ENCODE measurements around the gene AKAP7. TPM values are rescaled to one million over a fixed set of nuclear protein-coding genes. Genes with fewer than 3 reads are reported as not detected.
"Not testable (repeated sequence)": the region's sequence is repeated elsewhere in the genome, so short reads cannot be mapped to it uniquely, and the experiment has no call there.

Gene AKAP7
- total RNA-seq, 1 experiment from 2014 or later = 7.2 TPM

DNA sequence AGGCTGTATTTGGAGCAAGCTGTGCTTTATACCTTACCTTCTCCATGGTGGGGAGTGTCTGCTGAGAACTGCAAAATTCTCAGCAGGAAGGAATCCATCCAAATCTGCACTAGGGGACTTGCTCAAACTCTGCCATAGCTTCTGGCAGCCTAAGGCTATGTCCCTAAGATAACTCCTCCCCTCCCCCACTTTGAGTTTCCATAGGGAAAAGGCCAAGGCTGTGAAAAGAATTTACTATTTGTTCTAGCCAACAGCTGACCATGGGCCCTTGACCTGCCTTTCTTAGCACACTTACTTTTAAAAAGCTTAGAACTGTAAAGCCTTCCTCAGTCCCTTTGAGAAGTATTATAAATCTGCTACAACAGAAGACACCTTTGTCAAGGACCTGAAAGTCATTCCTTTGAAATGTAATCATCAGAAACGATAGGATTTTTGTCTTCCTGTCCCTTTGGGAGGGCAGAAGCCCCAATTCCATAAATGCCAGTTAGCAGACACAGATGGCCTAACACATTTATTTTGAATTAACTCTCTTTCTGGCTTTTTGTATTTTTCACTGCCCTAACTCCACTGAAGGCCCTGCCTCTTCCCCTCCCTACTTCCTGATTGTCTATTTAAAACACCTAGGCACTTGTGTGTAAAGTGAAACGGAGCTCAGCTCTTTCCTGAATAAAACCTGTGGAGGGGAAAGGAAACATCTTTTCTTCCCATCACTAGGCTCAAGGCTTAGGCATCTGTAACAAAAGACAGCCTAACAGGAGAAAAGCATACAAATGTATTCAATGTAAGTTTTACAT, 157.1 kb downstream of the AKAP7 start:
- no peak for DNase-seq (ENCODE audit: low read depth)

DNA sequence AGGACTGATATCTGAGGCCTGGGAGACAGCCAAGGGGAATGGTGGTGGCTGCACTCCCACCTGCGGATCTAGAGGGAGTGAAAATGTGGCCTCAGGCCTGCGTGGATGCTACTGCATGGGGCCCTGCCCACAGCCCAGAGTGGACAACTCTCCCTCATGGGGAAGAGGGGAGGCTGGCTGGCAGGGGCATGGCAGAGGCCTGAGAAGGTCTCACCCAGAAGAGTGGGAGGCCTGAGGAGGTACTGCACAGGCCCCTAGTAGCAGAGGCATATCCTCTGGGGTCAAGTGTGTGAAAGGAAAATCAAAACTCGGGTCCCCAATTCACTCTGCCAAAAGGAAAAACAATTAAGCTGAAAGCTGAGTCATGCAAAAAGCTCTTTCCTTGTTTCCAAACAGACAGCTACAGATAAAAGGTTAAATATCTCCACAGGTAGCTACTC, 158.2 kb downstream of the AKAP7 start:
- no peak for DNase-seq (ENCODE audit: low read depth)

DNA sequence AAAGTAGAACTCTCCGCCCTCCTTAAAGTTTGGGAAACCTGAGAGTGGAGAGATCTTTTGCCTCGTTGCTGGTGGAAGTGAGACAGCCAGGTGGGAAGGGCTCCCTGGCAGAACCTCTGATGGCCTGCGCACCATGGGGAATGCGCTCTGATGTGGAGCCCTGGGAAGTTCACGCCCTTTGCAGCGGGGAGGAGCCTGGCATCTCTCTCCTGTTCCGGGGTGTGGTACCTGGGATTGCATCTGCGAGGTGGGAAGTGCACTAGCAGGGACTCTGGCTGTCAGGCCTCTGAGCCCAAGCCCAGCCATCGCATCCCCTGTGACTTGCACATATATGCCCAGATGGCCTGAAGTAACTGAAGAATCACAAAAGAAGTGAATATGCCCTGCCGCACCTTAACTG, 159.8 kb downstream of the AKAP7 start:
- no peak for DNase-seq (ENCODE audit: low read depth)

DNA sequence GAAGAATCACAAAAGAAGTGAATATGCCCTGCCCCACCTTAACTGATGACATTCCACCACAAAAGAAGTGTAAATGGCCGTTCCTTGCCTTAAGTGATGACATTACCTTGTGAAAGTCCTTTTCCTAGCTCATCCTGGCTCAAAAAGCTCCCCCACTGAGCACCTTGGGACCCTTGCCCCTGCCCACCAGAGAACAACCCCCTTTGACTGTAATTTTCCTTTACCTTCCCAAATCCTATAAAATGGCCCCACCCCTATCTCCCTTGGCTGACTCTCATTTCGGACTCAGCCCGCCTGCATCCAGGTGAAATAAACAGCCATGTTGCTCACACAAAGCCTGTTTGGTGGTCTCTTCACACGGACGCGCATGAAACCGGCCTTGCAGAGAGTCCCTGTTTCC, 165.6 kb downstream of the AKAP7 start:
- not testable (repeated sequence) for DNase-seq (ENCODE audit: low read depth)

DNA sequence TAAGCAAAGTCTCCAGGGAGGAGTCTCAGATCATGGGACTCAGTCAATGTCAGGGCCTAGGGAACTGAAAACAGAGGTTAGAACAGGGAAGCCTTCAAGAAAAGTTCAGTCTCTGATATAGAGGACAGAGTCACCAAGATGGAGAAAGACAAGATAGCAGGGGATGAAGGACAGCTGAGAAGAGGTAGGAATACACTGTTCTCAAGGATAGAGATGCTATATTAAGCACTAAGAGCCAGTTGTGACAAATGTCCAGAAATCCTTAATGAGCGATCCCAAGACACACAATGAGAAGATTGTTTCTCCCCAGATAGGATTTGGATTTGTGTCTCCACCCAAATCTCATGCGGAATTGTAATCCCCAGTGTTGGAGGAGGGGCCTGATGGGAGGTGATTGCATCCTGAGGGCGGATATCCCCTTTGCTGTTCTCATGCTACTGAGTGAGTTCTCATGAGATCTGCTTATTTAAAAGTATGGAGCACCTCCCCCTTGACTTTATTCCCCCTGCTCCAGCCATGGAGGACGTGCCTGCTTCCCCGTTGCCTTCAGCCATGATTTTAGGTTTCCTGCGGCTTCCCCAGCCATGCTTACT, 168.2 kb downstream of the AKAP7 start:
- DNase-seq (ENCODE audit: low read depth) = no peak

DNA sequence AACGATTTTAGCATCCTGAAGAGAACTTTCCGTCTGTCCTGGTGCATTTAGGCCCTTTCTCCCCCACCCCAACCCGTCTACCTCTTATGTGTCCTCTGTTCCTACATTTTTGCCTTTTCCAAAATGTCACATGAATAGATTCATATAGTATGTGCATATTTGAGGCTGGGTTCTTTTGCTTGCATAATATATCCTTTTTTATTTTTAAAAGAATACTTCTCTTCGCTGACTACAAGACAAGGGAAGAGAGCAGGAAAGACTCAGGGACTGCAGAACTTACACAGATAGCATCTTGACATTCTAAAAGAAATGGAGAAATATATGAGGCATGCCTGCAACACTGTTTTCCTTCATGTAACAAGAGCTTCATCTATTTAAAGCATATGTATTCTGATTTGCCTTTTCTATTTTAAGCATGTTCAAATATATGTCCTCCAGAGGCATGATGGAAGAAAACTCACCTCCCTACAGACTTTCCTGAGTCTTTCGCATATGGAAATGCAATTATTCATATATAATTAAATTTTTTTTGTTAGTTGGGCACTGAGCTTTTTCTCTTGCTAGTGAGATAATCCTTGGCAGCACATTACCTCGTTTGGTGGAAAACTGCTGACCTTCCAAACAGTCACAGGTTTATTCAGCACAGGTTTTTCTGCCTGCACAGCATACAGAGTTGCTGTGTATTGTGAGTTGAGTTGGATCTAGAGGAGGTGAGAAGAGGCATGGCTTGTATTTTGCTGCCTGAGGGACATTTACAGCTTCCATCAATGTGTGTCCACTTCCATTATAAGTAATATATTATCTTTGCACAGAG, 170.0 kb downstream of the AKAP7 start:
- DNase-seq (ENCODE audit: low read depth) = no peak

DNA sequence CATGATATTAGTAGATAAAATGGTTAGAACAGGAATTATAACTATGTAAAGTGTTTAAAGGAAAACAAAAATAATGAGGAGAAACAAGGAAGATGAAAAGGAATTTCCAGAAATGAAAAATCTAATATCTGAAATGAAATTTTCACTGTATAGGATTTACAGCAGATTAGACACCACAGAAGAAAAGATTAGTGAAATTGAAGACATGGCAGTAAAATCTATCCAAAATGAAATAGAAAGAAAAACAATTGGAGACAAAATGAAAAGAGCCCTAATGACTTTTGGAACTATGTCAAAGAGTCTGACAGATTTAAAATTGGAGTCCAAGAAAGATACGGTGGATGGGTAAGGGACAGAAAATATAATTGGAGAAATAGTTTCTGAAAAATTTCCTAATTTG, 174.2 kb downstream of the AKAP7 start:
- DNase-seq (ENCODE audit: low read depth) = no peak

DNA sequence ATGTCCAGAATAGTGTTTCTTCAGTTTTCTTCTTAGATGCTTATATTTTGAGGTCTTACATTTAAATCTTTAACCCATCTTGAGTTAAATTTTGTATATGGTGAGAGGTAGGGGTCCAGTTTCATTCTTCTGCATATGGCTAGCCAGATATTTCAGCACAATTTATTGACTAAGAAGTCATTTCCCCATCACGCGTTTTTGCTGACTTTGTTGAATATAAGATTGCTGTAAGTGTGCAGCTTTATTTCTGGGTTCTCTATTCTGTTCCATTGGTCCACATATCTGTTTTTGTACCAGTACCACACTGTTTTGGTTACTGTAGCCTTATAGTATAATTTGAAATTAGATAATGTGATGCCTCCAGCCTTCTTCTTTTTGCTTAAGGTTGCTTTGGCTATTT, 179.6 kb downstream of the AKAP7 start:
- DNase-seq (ENCODE audit: low read depth) = no peak

DNA sequence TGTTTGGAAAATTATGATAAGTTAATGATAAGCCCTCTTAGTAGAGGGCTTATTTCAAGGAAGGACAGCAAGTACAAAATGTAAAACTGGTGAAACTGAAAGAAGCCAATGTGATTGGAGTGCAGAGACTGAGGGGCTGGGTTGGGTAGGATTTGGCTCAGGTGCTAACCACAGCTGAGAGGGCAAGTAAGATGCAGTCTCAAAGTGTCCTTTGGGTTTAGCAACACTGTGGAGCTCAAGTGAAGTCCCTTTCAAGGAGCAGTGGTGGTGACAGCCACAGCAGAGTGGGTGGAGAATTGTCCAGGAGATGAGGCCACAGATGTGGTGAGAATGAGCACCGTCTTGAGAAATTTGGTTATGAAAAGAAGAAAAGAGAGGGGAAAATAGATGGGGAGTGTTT, 181.4 kb downstream of the AKAP7 start:
- no peak for DNase-seq (ENCODE audit: low read depth)

DNA sequence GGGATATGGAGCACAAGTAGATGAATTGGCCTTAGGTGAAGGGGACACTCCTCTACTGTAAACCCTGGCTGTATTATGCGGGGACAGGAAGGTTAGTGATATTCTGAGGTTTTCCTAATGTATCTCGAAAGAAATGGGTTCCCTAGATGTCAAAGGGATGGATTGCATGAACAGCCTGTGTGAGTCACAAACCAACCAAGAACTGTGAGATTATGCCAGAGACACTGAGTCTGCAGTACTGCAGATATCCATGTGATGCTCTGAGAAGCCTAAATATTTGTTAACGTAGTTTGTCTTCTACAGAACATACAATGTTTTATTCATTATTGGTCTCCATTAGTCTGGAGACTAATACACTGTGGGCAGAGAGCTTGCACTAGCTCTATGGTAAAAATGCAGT, 182.2 kb downstream of the AKAP7 start:
- no peak for DNase-seq (ENCODE audit: low read depth)

DNA sequence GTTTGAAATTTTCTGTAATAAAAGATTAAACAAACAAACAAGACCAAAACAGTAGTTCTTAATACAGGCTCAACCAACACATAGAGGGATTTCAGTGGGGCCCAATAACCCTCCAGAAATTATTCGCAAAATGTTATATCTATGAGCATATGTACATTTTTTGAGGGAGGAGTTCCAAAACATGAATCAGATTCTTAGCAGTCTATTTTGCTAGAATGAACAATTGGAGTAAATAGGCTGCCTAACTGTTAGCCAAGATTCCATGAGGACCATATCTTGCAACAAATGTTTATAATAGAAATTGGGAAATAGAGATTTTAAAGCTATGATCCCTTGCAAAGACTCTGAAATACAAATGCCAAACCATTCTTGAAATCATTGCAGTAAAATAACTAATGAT, 186.3 kb downstream of the AKAP7 start:
- DNase-seq (ENCODE audit: low read depth) = no peak

DNA sequence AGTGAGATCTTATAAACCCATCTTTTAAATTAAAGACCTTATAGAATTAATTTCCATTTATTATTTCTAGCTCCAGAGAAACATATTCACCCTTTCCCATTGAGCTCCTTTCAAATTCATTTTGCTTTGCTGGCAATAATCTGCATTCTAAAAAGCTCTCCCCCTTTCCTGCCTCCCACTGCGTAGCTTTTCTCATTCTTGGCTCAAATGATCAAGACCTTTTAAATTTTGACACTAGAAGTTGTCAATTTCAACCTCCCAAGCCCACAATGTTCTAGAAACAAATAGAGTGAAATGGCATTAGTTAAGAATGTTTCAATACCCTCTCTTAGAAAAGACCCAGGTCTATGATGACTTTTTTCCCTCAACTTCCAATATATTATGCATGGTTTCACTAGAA, 186.9 kb downstream of the AKAP7 start:
- DNase-seq (ENCODE audit: low read depth) = no peak

DNA sequence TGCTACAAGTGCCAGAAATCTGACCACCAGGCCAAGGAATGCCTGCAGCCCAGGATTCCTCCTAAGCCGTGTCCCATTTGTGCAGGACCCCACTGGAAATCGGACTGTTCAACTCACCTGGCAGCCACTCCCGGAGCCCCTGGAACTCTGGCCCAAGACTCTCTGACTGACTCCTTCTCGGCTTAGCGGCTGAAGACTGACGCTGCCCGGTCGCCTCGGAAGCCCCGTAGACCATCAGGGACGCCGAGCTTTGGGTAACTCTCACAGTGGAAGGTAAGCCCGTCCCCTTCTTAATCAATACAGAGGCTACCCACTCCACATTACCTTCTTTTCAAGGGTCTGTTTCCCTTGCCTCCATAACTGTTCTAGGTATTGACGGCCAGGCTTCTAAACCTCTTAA, 190.4 kb downstream of the AKAP7 start:
- not testable (repeated sequence) for DNase-seq (ENCODE audit: low read depth)

DNA sequence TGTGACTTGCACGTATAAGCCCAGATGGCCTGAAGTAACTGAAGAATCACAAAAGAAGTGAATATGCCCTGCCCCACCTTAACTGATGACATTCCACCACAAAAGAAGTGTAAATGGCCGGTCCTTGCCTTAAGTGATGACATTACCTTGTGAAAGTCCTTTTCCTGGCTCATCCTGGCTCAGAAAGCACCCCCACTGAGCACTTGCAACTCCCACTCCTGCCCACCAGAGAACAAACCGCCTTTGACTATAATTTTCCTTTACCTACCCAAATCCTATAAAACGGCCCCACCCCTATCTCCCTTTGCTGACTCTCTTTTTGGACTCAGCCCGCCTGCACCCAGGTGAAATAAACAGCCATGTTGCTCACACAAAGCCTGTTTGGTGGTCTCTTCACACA, 193.5 kb downstream of the AKAP7 start:
- DNase-seq (ENCODE audit: low read depth) = not testable (repeated sequence)

DNA sequence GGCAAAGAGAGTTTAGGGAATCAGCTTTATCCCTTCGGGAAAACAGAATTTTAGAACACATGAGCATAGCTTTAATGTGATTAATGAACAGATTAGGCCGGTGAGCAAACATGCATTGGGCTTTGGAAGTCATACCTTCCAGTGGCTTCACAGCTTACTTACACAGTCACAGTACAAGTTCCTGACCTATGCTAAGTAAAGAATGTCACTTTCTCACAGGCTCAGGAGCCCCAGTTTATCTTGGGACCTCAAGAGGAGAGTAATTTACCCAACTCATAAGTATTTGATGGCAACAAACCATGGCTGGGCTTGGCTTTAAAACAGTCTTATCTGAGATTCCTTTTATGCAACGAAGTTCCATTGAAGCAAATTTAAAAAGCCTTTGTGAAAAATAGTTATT, 195.9 kb downstream of the AKAP7 start:
- DNase-seq (ENCODE audit: low read depth) = no peak

DNA sequence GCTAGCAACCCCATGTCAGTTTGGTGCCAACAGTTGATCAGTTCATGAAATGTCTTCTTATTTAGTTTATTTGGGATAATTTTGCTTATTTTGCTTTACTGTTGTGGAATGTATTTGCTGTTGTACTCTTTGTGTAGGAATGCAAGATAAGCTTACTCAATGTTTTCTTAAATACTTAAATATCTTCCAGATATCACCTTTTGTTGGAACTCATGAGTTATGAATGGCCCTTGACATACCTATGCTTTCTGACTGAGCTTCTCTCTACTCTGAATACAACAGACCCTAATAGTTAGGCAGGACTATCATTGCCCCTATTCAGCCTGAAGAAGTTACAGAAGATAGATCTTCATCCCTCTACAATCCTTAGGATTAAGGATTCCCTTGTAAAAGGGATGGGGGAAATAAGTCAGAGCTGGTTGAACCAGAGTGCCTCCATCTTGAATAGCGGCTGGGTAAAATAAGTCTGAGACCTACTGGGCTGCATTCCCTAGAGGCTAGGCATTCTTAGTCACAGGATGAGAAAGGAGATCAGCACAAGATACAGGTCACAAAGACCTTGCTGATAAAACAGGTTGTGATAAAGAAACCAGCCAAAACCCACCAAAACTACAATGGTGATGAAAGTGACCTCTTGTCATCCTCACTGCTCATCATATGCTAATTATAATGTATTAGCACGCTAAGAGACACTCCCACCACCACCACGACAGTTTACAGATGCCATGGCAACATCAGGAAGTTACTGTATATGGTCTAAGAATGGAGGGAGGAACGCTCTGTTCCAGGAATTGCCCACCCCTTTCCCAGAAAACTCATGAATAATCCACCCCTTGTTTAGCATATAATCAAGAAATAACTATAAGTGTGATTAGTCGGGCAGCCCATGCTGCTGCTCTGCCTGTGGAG, 196.9 kb downstream of the AKAP7 start:
- DNase-seq (ENCODE audit: low read depth) = no peak

Other genes starting within 250 kb of the AKAP7 start
- 14.1 and 27.2 TPM in 2 replicates for gene EPB41L2, start 72.2 kb upstream of the AKAP7 start, total RNA-seq (2014; rRNA removed; shearing (Covaris generic))